GM19467 (cell line): ENCODE data around the gene MT1G.
"Not testable (repeated sequence)": the region's sequence is repeated elsewhere in the genome, so short reads cannot be mapped to it uniquely, and the experiment has no call there.

Experiments used
- ATAC-seq: cut with Tn5 transposase; IDR thresholded peaks from one replicate; pipeline ENCODE4 v1.9.1; 2021; ENCODE audit warnings: mild to moderate bottlenecking, moderate library complexity; ENCODE audit not compliant: unreplicated experiment

Gene MT1G

GRCh38 chr16:56684926-56685590, 17.2 kb upstream of the MT1G start:
- ATAC-seq = no peak

GRCh38 chr16:56684256-56684925, 16.5 kb upstream of the MT1G start:
- ATAC-seq = no peak

DNA sequence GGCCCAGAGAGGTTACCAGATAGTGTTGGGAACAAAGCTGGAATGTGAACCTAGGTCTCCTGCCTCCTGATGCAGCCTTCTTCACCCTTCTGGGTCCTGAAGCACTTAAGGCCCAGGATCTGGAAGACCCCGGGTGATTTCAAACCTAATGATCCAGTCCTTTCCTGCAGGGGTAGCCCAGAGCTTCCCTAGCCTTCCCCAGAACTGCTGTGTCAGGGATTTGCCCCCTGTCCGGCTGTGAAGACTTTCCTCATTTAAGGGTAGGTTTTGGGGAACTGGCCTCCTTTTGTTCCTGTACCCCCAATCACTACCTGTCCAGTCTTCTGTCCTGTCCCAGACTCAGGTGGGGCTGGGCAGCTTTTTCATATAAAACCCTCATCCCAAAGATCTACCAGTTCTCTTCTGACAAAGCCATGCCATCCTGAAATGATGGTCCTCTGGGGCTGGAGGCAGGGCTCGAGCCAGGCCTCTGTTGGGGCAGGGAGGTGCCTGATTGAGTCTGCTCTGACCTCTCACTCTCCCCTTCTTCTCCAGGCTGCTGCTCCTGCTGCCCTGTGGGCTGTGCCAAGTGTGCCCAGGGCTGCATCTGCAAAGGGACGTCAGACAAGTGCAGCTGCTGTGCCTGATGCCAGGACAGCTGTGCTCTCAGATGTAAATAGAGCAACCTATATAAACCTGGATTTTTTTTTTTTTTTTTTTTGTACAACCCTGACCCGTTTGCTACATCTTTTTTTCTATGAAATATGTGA, 15.7 kb upstream of the MT1G start:
- ATAC-seq = no peak

GRCh38 chr16:56682703-56683397, 15.0 kb upstream of the MT1G start:
- peak; percentile 3 for ATAC-seq

DNA sequence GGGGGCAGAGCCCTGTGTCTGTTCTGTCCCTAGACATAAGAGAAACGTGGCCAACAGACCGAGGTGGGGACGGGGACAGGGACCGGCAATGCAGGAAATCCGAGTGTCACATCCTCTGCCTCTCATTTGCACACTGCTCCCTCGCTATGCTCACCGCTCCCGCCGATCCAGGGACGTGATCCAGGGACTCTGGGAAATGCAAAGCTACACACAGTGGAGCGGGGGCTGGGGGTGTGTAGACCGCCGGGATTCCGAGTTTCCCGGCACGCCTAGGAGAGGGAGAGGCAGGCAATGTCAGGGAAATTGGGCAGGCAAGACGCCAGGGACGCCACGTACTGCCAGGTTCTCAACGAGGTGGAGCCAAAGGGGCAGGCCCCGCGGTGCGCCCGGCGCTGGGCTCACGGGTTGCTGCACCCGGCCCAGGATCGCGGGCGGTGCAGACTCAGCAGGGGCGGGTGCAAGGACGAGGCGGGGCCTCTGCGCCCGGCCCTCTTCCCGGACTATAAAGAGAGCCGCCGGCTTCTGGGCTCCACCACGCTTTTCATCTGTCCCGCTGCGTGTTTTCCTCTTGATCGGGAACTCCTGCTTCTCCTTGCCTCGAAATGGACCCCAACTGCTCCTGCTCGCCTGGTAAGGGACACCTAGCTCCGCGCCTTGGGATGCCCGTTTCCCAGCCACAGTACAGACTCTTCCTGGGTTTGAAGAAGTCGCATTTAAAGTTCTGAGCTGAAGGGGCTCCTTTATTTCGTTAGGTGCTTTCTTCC, 14.3 kb upstream of the MT1G start, which contains the start of gene MT1X:
MT1X (plus strand) TSS at position 532 of the 764 bp plus-strand sequence; CDS start at position 603, 71 bp downstream.
- peak; percentile 93 for ATAC-seq

- ATAC-seq = no peak
Observed at GRCh38 chr16:56679818-56680217, 12.0 kb upstream of the MT1G start.

GRCh38 chr16:56679078-56679730, 11.3 kb upstream of the MT1G start:
- no peak for ATAC-seq

DNA sequence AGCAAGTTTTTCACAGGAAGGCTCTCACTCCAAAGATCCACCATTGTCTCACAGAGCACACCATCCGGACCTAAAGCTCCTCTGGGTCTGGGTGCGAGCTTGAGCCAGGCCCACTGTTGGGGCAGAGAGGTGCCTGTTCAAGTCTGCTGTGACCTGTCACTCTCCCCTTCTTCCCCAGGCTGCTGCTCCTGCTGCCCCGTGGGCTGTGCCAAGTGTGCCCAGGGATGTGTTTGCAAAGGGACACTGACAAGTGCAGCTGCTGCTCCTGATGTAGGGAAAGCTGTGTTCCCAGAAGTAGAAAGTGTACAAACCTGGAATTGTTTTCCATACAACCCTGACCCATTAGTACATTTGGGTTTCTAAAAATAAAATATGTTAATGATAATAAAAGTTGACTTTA, 9.6 kb upstream of the MT1G start:
- no peak for ATAC-seq

DNA sequence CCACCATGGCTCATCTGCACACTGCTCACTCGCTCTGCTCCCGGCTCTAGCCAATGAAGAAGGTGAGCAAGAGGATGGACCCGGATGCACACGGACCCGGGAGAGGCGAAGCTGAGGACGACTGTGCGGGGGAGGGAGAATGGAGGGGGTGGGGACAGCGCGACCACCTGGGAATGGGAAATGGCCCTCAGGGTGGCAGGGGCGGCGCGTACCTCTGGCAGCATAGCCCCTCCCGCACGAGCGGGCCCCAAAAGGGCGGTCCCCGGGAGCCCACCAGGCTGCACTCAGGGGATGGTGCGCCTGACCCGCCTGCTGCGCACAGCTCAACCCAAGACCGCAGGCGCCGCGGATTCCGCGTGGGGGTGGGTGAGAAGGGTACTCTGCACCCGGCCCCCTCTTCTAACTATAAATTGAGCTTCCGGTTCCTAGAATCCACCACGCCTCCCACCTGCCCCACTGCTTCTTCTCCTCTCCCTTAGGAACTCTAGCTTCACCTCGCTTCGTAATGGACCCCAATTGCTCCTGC, 7.9 kb upstream of the MT1G start:
- no peak for ATAC-seq

- ATAC-seq = not testable (repeated sequence)
Observed at GRCh38 chr16:56674570-56674969, 6.7 kb upstream of the MT1G start.

DNA sequence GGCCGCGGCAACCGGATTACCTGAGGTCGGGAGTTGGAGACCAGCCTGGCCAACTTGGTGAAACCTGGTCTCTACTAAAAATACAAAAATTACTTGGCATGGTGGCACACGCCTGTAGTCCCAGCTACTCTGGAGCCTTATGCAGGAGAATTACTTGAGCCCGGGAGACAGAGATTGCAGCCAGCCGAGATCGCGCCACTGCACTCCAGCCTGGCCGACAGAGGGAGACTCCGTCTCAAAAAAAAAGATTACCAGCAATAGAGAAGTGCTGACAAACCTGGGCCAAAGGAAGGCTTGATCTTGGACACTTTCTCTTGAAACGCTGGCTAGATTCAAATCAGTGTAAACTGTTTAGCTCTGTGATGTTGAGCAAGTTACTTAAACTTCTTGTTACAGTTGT, 6.1 kb upstream of the MT1G start:
- ATAC-seq = no peak

DNA sequence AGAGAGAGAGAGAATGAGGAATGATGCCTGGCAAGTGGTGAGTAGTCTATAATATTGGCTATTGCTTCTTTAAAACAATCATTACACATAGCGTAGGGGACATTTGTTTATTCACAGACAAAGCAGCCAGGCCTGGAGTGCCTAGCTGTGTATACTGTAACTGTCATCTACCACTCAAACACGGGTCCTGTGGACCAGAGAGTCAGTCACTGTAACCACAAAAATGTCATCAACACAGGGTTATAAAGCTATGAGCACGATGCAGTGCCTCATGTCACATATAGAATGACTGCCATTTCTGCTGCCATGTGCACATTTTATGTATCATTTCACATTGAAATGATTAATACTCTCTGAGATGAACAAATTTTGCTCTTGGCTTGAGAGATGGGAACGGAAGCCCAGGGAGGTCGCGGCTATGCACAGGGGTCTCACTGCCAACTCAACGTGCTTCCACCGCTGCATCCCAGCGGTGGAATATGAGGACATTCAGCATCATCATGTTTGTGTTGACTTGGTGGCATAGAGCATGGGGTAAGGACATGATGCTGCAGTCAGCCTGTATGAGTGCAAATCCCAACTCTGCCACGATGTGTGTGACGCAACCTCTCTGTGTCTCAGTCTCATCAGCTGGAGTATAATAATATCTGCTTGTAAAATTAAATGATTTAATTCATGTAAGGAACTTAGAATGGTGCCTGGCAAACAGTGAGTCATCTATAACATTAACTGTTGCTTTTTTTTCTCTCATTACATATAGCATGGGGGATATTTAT, 5.1 kb upstream of the MT1G start:
- no peak for ATAC-seq

DNA sequence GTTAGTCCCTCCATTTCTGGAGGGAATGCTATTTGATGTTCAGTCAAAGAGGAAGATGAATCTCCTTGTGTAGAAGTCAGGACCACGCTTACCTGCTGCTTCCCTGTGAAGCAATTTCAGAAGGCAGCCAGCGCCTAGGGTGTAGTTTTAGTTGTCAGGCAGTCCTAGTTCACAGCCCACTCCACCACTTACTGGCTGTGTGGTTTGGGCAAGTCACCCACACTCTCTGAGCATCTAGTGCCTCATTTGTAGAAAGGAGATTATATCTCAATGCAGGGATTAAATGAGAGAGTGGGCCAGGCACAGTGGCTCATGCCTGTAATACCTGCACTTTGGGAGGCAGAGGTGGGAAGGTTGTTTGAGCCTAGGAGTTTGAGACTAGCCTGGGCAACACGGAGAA, 4.3 kb upstream of the MT1G start:
- not testable (repeated sequence) for ATAC-seq

- ATAC-seq = not testable (repeated sequence)
Observed at GRCh38 chr16:56671691-56672090, 3.8 kb upstream of the MT1G start.

GRCh38 chr16:56670620-56670934, 2.7 kb upstream of the MT1G start:
- no peak for ATAC-seq

GRCh38 chr16:56669840-56670619, 2.2 kb upstream of the MT1G start:
- no peak for ATAC-seq

DNA sequence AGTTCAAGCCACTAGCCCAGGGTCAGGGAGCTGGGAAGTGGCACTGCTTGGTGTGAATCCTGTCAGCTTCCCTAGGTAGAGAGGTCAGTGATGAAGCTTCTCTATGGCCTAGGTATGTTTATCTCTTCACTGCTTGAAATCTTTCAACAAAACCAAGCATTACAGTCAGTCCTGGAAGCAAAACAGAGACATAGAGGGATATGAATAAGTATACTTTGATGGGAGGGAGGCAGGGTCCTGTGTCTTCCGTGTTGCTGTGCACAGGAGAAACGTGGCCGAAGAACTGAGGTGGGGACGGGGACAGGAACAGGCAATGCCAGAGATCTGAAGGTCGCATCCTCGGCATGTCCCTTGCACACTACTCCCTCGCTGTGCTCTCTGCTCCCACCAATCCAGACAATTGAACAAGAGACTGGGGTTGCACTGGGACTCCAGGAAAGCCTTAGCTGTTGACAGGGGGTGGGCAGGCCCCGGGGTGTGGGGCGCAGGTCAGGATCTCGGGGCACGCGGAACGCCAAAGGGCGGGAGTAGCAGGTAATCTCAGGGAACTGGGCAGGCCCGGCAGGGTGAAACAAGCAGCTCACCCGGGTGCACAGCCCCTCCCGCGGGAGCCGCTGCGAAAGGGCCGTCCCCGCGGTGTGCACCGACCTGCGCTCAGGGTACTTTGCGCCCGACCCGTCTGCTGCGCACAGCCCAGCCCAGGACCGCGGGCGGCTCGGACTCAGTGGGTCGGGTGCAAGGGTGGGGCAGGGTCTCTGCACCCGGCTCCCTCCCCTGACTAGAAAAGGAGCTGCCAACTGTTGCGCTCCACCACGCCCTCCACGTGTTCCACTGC, 1.4 kb upstream of the MT1G start, which contains the start of gene MT1H:
MT1H (plus strand) TSS at position 810 of the 835 bp plus-strand sequence. CDS start 71 bp downstream, outside the sequence.
- no peak for ATAC-seq
